HG03520 (cell line): ENCODE data around the gene STAT5A.
A peak's percentile ranks its signal among the peaks of the same experiment; 100 is the strongest.

Source experiments
- ATAC-seq: cut with Tn5 transposase; IDR thresholded peaks from one replicate; pipeline ENCODE4 v1.9.1; 2021; ENCODE audit warnings: mild to moderate bottlenecking, moderate library complexity; ENCODE audit not compliant: unreplicated experiment

The STAT5A gene

GRCh38 chr17:42266918-42267766 is 21.2 kb upstream of the STAT5A start:
- ATAC-seq: no peak

- no peak for ATAC-seq
These were observed 20.1 kb upstream of the STAT5A start for GRCh38 chr17:42268236-42268635.

DNA sequence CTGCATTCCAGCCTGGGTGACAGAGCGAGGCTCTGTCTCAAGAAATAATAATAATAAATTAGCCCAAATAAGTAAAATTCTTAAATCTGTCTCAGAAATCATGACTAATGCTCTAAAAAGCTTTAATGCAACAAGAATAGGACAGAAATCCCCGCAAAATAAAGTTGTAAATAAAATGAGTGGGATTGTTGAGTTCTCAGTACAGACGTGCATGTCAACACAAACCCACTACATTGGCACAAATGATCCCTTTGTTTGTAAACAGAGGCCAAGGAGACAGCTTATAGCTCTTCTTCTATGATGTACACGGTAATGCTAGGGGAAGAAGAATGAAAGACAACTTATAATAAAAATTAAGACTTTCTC is 18.1 kb upstream of the STAT5A start:
- ATAC-seq: no peak

DNA sequence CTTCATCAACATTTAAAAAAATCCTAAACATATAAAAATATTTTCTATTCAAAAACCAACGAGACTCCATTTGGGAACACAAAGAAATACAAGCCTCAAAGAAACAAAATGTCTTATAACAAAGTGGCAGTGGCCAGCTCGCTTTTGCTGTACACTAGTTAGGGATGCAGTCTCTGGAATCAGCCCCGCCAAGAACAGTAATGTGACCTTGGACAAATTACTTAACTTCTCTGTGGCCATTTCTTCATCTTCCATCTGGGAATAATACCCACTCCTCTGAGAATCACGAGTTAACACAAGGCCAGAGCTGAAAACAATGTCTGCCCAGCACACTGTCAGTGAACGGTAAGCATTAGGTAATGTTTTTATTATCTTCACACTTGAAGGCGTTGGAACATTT is 17.7 kb upstream of the STAT5A start:
- no peak for ATAC-seq

- no peak for ATAC-seq
These were observed 17.1 kb upstream of the STAT5A start for GRCh38 chr17:42271006-42271778.

DNA sequence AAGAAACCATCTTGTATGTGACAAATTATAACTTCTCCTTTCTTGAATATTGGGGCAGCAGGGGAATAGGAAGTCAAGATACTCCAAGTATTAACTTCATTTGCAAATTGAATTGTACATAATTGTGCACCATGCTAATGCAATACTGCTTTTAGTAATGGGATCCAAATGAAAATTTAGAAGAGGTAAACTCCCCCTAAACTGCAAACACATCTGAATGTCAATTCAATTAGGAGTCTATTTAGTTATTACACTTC is 16.6 kb upstream of the STAT5A start:
- ATAC-seq: no peak

DNA sequence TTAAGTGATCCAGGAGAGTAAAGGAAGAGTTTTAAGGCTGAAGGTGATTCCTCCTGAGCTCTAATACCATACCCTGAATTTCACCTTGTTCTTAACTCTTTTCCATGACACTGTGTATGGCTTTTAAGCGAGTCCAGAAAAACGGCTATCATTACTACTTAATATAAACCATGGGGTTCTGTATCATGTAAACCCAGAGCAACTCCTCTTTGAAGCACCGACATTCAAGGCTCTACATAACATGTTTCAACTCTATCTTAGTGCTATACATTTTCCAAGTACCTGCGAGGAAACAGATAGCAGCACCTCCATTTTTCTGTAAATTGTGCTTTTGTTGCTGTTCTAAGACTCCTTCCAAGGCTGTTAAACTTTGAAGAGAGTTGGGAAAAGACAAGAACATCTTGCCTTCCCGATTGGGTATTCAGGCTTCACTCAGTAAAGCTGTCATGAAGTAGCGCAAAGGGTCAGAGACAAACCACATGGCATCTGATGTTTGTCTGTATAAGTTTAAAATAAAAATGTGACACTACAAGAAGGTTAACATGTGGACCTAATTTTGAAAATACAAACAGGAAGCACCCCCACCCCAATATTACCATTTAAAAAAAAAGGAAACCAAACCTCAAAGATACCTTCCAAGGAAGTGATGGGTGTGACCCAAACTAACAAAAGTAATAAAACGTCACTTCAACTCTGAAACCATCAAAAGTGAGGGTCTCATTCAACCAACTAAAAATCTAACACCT is 16.0 kb upstream of the STAT5A start:
- no peak for ATAC-seq

- no peak for ATAC-seq
These were observed 14.6 kb upstream of the STAT5A start for GRCh38 chr17:42273474-42274252.

- ATAC-seq: no peak
These were observed 14.1 kb upstream of the STAT5A start for GRCh38 chr17:42274253-42274542.

DNA sequence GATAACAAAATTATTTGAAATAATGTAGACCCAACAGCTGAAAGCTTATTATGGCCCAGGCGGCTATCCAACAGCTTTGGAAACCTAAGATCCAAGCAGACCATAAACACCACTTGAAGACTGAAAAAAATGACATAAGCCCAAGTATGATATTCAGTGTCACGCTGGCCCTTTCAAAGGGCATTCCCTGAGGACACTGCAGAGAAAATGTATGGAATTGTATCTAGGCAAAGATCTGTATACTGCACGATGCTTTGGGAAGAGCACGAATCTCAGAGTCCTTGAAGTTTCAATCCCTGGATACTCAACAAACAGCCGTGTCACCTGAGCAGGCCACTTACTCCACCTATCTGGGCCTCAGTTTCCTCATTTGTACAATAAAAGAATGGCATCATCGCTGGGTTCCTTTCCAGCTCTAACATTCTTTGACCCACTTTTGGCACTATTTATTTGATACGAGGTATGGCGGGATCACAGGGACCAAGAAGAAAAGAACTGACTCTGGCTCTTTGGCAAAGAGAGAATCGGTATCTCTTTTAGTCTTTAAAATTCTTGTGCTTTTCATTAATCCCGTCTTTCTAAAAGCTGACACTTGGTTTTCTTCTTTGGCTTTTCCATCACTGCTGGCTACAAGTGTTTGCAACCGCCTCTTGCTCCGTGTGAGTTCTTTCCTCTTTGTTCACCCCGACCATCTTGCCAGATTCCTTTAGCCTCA is 13.3 kb upstream of the STAT5A start:
- no peak for ATAC-seq

- ATAC-seq: peak; percentile 39
These were observed 12.6 kb upstream of the STAT5A start for GRCh38 chr17:42275527-42276358.

DNA sequence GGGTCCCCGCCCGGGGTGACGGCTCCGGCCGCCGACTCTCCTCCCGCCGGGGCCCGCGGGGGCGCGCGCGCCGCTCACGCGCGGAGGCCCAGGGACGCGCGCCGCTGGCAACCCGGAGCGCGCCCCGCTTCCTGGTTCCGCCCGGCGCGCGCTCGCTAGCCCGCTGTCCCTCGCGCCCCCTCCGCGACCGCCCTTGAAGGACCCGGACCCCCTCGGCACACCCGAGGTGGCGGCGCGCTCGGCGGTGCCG is 12.0 kb upstream of the STAT5A start, which contains the start of gene STAT5B:
Gene STAT5B (minus strand): TSS at position 33 of the 250 bp plus-strand sequence. CDS start 44,264 bp downstream, outside the sequence.
- peak; percentile 59 for ATAC-seq

GRCh38 chr17:42276609-42277341 is 11.5 kb upstream of the STAT5A start:
- no peak for ATAC-seq

GRCh38 chr17:42277342-42277712 is 11.0 kb upstream of the STAT5A start:
- no peak for ATAC-seq

DNA sequence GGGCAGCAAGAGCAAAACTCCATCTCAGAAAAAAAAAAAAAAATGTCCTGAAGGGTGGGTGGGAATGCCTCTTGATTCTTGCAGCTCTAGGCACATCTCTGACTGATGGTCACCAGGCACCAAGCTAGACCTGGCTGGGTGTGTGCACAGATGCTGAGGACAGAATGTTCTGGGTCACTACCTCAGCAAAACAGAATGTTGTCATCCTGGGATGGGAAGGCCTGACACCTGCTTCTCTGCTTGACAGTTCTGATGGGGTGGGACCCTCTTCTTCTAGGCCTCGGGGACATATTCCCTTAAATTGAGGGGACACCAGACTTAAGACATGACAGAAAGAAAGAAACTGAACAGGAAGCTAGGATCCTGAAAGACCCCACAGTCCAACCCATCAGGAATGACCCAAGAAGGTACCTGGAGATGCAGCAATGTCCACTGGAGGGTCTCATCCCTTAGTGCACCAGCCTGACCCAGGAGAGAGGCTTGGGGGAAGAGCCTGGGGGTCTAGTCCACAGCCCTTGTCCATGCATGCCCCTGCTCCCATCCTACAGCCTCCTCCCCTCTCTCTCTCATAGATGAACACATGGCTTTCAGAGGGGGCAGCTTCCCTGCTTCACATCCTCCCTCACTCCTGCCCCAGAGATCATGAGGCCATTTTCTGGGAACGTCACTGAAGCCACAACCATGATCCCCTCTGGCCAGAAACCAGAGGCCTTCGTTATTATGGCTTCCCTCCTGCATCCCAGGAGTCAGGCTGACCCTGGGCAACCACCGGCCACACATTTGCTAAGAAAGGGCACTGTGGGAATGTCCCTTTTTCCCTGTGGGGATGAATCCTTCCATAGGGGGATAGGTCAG is 8.3 kb upstream of the STAT5A start:
- ATAC-seq: no peak

DNA sequence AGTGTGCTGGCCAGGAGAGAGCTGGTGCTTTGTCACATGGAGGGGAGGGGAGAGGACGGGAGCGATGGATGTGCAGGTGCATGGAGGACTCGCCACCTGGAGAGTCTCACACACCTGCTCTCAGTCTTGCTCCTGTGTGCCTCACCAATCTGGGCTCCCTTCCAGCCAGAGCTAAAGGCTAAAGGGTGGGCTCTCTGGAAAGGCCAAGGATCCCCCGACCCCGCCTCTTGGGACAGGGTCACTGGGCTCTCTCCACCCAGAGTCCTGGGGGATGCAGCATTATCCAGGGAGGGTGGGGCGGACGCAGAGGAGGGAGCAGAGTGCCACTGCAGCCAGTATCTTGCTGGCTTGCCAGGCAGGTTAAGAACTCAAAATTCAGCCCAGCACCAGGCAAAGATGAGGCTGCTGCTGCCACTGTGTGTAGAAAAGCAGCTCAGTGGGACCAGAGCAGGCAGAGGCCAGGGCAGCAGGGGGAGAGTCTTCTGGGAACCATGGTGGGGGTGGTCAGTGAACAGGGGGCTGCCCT is 6.7 kb upstream of the STAT5A start:
- ATAC-seq: no peak

- ATAC-seq: no peak
These were observed 5.7 kb upstream of the STAT5A start for GRCh38 chr17:42282478-42283080.
